Suppressor macrophage (primary cell): Measurements from ENCODE around the gene ADAMTS9.

Experiments
- DNase-seq, 4 experiments: peaks; one replicate each; pipeline ENCODE4 v3.0.0-alpha.2; 2020 to 2022

The ADAMTS9 gene

DNA sequence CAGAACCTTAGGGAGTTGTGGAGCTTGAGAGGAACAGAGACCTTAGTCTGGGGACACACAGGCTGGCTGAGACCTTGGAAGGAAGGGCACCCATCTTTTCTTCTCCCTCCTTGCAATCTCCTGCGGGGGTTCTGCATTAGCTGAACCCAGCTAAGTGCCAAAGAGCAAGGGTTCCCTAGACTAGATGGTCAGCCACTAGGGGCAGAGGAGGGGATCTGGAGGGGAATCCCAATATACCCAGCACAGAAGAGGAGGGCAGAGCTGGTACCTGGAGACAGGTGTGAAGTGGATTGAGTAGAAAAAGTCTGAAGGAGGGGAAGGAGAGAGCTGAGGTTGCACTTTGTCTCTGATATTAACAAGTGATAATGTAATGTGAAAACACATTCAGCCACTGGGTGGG is 212.8 kb downstream of the ADAMTS9 start:
- DNase-seq, result no peak

DNA sequence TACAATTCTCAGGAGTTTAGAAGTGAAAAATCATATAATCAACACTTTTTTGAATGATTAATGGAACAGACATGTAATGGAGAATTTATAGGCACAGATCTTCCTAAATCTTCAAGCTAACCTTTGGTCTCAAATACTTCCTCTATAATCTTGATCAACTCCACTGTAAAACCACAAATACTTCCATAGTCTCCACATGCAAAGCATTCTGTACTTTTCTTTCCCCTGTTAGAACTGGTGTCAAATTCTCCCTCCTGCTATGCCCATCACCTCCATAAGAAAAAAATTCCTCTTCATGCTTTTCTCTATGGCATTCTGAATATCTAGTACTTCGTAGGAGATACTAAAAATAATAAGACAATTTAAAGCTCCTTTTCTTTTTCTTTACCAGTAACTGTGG is 214.3 kb downstream of the ADAMTS9 start:
- no peak for DNase-seq

DNA sequence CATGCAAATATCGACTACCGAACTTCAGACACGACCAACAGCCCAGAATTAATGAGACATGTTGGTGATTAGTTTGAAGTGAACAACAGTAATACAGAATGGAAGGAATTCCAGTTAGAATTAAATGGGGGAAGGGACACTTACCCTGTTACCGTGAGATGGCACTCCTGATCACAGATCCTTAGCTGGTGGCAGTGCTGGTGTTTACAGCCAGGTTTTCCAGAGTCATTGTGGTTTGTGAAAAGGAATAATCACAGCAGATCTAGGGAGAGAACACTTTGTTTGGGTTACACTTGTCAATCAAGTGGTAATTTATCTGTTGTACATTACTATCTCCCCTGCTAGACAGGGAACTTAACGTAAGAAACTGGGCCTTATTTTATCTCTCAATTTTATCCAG is 217.4 kb downstream of the ADAMTS9 start:
- DNase-seq, result no peak

DNA sequence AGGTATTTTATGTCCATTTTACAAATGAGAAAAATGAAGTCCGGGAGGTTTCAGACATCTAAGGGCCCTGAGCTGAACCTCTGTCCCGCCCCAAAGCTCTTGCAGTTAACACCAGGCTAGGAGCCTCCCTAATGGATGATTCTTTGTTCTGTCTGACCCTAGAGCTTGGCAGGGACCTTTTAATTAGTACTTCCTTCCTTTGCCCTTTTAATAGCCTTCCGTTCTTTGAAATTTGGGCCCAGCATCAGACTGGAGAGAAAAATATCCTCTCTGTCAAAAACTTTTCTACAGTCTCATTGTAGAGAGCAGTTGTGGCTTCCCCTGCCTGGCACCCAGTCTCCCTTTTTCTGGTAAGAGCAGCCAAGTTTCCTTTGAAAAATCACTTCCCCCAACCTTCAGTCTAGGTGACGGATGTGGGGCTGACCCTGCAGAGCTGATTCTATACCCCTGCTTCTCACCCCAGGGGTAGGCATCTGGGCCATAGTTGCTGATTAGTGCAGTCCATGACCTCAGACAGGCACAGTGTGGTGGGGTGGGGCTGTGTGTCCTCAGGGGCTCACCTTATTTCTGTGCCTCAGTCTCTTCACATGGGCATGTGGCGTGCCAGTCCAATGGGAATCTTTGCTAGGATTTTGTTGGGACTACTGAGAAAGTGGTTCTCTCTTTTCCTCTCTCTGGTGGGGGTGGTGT is 220.4 kb downstream of the ADAMTS9 start:
- no peak for DNase-seq
